ENCODE data around the gene MTMR10.

MTMR10 gene

DNA sequence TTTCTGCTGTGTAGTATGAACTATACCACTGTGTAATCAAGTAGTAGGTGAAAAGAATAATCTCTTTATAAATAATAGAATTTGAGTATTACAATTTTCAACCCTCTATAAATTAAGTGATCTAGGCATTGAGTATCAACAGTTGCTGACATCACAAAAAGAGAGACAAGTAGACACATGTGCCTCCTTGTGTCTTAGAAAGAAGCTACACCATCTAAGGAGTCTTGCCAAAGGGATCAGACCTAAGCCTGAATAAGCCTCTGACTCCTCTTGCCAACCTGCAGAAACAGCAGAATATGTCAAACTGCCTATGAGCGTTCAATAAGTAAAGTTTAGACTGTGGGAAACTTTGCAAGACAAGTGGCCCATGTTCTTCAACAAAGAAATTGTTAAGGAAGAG is 5.8 kb upstream of the MTMR10 start:
- TF ChIP-seq GATA3 (IDR thresholded peaks at IDR 0.05; ENCODE audit: low read depth, low read length) = no peak
- no peak for TF ChIP-seq GATA2 (IDR thresholded peaks at IDR 0.05; ENCODE audit: low read depth, low read length)

DNA sequence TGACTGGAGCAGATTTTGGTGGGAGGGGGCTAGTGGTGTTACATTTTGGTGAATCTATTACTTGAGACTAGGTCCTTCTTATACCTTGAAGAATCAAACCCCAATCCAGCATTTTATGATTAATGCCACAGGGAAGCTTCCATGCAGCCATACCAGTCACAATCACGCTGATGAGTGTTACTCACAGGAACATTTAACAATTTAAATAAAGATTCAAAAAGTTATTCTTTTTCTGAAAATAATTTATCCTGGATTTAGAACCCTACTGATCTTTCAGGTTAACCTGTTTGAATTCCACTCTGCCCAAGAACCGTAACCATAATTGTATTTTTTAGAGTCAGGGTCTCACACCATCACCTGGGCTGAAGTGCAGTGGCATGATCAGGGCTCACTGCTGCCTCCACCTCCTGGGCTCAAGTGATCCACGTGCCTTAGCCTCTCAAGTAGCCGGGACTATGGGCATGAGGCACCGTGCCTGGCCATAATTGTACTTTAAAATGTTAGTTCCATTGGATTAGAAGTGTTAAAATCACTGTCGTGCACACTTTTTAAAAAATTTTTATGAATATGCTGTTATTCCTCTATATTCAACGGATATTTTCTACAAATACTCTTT is 929 bp upstream of the MTMR10 start:
- TF ChIP-seq GATA3 (IDR thresholded peaks at IDR 0.05; ENCODE audit: low read depth, low read length) (no peak), GATA2 (IDR thresholded peaks at IDR 0.05; ENCODE audit: low read depth, low read length) (no peak)

DNA sequence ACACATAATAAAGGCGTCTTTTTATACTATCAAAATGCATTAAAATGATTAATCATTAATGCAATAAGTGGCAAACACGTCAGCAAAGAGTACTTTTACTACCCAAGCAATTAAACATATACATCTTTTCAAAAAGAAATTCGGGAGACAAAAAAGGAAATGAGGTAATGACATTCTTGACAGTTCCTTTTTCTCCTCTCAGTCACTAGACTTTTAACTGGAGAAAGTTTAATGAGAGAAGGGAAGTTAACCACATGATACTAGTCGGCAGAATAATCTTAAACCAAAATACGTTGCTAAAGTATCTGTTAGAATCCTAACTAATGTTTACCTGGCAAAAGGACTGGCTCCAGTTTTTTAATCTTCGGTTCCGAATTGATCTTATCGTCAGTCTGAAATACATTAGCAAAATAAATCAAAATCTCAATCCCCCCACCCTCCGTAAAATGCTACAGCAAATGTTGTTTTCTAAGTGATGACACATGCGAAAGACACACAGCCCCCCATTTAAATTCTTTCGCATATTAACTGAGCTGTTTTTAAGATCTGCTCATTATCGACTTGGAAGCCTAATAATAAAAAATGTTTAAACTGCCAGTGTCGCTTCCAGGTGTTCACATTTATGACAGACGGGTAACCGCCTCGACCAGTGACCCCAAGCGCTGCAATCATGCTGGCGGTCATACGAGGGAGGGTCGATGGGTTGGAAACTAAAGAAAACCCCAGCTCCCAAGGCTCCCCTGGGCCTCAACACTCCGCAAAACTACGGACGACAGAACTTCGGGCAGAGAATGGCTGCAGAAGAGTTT is 778 bp downstream of the MTMR10 start:
- TF ChIP-seq GATA3 (IDR thresholded peaks at IDR 0.05; ENCODE audit: low read depth, low read length) (0 out of 2 replicates have a peak, but pooled peaks have one; percentile 16), GATA2 (IDR thresholded peaks at IDR 0.05; ENCODE audit: low read depth, low read length) (no peak)

DNA sequence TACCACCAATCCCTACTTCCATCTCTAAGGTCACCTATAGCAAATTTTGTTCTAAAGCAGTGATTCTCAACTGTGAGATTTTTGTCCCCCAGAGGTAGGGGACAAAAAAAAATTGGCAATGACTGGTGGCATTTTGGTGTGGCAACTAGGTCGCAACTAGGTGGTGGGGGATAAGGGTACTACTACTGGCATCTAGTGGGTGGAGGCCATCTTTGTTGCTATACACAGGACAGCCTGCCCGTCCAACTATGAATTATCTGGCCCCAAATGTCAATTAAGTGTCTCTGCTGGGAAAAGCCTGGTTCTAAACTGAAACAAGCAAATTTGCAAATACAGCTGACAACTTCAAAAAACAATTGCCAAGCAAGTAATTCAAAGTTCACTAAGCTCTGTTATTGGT is 1.4 kb downstream of the MTMR10 start:
- TF ChIP-seq GATA3 (IDR thresholded peaks at IDR 0.05; ENCODE audit: low read depth, low read length) = no peak
- no peak for TF ChIP-seq GATA2 (IDR thresholded peaks at IDR 0.05; ENCODE audit: low read depth, low read length)

DNA sequence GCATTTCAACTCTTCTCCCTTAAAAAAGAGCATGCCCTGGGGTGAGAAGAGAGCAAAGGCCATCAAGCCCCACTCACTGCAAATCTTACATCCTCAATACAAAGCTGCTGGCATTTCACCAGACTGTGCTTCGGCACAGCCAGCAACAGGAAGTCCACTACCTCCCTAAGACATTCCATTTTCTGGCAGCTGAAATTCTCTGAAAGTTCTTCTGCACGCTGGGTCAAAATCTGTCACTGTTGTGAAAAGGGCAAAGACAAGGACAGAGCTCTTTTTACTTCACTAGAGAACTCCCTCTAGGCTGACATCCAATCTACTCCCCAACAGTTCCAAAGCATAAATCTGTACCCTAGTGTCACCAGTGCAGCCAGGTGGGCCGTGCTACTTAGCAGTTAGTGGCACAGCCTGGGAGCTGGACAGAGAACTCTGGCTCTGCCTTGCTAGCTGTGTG is 6.3 kb downstream of the MTMR10 start:
- no peak for TF ChIP-seq GATA3 (IDR thresholded peaks at IDR 0.05; ENCODE audit: low read depth, low read length)
- no peak for TF ChIP-seq GATA2 (IDR thresholded peaks at IDR 0.05; ENCODE audit: low read depth, low read length)

DNA sequence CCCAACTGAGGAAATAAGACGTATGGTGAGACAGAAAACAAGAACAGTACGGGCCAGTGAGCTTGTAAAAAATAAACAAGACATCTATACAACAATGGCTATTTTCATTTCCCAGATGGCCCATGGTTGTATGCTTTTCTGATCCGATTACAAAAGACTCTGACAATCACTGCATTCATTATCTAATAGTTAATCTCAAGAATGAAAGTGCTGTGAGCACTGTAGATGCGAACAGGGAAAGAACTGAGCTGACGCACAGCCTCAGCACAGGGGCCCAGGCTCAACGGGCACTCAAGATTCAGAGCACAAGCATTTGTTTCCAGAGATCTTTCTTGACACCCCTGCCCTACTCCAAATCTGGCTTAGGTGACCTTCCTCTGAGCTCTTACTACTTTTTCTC is 6.9 kb downstream of the MTMR10 start:
- TF ChIP-seq GATA2 (IDR thresholded peaks at IDR 0.05; ENCODE audit: low read depth, low read length) (peak; percentile 81), GATA3 (IDR thresholded peaks at IDR 0.05; ENCODE audit: low read depth, low read length) (peak; percentile 43)

DNA sequence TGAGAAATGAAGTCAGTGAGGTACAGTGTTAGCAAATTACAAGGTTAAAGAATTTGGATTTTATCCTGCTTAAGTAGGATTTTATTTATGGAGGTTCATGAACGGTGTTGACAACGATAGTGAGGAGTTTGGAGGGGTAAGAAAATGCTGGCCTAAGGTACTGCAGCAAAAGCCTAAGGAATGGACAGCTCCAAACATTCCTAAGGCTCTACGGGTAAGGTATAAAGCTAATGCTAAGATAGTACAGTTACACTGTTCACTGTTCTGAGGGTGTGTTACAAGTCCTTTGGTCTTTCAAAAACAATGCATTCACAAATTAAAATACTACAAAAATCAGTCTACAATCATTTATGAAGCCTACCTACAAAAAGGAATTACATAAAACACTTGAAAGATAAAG is 7.3 kb downstream of the MTMR10 start:
- TF ChIP-seq GATA3 (IDR thresholded peaks at IDR 0.05; ENCODE audit: low read depth, low read length) (no peak), GATA2 (IDR thresholded peaks at IDR 0.05; ENCODE audit: low read depth, low read length) (no peak)

DNA sequence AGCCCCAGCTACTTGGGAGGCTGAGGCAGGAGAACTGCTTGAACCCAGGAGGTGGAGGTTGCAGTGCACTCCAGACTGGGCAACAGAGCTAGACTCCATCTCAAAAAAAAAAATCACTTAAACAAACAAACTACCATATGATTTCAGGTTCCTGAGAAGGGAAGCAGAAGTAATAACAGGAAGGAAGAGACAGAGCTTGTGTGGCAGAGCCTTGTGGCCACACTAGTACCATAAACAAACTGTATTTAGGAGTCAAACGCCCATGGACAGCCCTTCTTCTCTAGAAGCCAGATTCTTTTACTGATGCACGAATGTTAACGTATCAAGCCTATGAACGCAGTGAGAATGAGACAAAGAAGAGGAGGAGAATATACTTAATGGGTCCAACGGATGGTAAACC is 12.0 kb downstream of the MTMR10 start:
- TF ChIP-seq GATA2 (IDR thresholded peaks at IDR 0.05; ENCODE audit: low read depth, low read length) (no peak), GATA3 (IDR thresholded peaks at IDR 0.05; ENCODE audit: low read depth, low read length) (no peak)

DNA sequence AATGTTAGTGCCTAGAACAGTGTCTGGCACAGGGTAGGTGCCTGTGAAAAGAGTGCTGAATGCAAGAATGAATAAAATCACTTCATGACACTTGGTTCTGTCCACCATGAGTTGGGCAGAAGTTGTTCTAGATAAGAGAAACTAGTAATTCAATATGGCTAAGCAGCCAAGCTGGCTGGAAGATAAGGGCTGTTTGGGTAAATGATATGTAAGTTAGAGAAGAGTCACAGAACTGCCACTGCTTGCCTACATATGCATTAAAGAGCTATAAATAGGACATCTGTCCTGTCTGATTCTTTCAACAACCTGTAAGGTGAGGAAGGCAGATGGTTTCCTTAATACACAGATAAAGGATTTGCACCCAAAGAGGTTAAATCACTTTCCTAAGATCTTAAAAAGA is 13.1 kb downstream of the MTMR10 start:
- no peak for TF ChIP-seq GATA3 (IDR thresholded peaks at IDR 0.05; ENCODE audit: low read depth, low read length)
- no peak for TF ChIP-seq GATA2 (IDR thresholded peaks at IDR 0.05; ENCODE audit: low read depth, low read length)

DNA sequence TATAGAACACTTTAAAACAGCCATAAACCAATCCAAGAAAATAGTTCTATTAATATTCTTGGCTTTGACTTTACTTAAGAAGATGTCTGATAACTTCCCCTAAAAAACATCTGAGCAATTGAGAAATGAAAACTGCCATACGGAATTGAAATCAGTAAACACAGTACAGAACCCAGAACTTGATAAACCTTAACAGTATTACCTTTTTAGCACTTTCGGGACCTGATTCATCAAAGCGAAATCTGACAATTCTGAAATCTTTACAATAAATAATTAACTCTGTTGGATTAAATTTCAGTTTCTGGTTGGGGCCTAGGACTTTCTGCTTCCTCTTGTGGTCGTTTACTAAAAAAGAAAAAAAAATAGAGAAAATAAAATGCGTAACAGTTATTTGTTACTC is 17.3 kb downstream of the MTMR10 start:
- TF ChIP-seq GATA2 (IDR thresholded peaks at IDR 0.05; ENCODE audit: low read depth, low read length) (no peak), GATA3 (IDR thresholded peaks at IDR 0.05; ENCODE audit: low read depth, low read length) (no peak)

DNA sequence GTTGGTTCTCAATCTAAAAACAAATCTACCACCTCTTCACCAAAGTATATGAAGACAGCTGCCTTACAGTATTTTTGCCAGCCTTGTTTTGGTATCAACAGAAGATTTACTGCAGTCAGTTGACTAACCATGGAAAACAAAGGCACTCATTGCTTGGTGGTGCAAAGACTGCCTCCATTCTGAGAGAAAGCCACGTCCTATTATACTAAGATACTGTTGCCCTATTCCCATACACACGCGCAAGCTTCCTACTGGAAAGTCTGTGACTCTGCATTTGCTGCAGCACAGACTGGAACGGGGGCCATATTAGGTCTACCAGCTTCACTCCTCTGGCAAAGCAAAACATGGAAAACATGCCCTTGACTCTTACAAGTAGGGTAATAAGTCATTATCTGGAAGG is 18.0 kb downstream of the MTMR10 start:
- TF ChIP-seq GATA2 (IDR thresholded peaks at IDR 0.05; ENCODE audit: low read depth, low read length) = no peak
- TF ChIP-seq GATA3 (IDR thresholded peaks at IDR 0.05; ENCODE audit: low read depth, low read length) = no peak

DNA sequence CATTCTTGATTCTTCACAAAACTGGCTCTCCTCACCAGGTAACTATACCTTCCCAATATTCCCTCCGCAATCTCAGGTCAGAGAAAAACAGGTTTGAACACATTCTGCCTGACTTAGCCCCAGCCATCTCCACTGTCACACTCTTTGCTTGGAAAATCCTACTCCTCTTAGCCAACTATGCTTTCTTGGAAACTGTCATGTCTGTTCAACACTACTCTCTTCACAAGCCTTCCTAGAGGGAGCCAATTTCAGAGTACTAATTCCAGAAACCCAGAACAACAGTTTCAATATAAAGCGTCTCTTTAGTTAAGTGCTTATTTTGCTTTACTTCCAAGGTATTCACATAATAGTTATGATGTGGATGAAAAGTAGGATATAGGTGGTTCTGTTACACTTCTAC is 21.7 kb downstream of the MTMR10 start:
- no peak for TF ChIP-seq GATA2 (IDR thresholded peaks at IDR 0.05; ENCODE audit: low read depth, low read length)
- no peak for TF ChIP-seq GATA3 (IDR thresholded peaks at IDR 0.05; ENCODE audit: low read depth, low read length)

DNA sequence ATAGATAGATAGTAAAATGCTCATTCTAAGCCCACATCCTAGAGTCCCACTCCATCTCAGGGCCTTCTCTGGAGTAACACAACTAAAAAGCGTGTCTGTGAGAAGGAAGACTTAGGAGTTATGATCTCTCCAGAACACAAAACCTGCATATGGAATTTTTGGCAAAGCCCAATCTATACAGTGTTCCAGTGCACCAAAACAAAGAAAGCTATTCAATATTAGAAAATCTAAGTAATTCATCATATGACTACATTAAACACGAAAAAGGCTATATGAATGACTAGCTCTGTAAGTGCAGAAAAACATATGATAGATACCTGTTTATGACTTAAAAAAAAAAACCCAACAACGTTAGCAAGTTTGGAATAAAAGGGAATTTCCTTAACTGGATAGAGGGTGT is 27.7 kb downstream of the MTMR10 start:
- TF ChIP-seq GATA2 (IDR thresholded peaks at IDR 0.05; ENCODE audit: low read depth, low read length) (no peak), GATA3 (IDR thresholded peaks at IDR 0.05; ENCODE audit: low read depth, low read length) (no peak)

DNA sequence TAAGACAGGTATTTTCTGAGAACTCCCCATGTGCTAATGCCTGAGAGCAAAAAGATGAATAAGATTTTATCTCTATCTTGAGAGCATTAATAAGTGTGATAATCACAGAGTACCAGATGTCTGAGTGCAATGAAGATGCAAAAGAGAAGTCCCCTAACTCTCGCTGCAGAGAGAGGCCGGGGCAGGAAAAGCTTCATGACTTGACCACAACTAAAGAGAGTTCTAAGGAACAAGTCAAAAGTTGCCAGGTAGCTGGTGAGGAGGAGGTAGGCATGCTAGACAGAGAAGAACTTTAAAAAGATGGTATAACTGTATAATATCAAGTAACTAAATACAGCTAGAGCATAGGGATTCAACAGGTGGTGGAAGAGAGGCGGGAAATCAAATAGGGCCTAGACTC is 28.8 kb downstream of the MTMR10 start:
- no peak for TF ChIP-seq GATA3 (IDR thresholded peaks at IDR 0.05; ENCODE audit: low read depth, low read length)
- TF ChIP-seq GATA2 (IDR thresholded peaks at IDR 0.05; ENCODE audit: low read depth, low read length) = no peak

DNA sequence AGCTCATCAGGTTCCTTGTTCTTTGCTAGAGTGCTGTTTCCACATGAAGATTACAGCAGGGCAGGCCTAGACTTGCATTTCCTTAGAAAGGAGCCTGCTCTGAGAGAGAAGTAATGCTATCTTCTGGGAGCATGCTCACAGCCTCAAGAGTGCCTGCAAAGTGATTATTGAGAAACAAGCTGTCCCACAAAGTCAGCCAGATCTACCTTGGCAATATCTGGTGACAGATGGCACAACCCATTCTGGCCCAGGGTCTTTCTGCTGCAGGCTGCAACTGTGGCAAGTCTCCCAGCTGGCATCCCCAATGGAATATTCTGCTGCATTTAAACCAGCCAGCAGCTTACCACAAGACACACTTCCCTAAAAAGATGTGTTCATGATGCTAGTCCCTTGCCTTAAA is 29.3 kb downstream of the MTMR10 start:
- TF ChIP-seq GATA2 (IDR thresholded peaks at IDR 0.05; ENCODE audit: low read depth, low read length) (no peak), GATA3 (IDR thresholded peaks at IDR 0.05; ENCODE audit: low read depth, low read length) (no peak)
